WTC11 (cell line): ENCODE data around the gene FBXL7.

ENCODE experiments used
- SP1 ChIP-seq: sonication (generic); formaldehyde crosslinking; conservative IDR thresholded peaks from 2 replicates; pipeline ENCODE4 v1.8.1; 2022; ENCODE audit warnings: missing genetic modification reagents
- ZNF121 ChIP-seq: sonication (generic); formaldehyde crosslinking; IDR thresholded peaks from 2 replicates; pipeline ENCODE4 v1.8.0; 2023; ENCODE audit warnings: missing genetic modification reagents
- TF ChIP-seq, protein P1 (sequence below): fragments of 200-600 bp; IDR thresholded peaks from 2 replicates; pipeline ENCODE4 v1.8.0; 2022; ENCODE audit warnings: antibody characterized with exemption
- TF ChIP-seq, protein P2 (sequence below): sonication (generic); formaldehyde crosslinking; IDR thresholded peaks from 2 replicates; pipeline ENCODE4 v1.8.1; 2023; ENCODE audit warnings: mild to moderate bottlenecking, missing genetic modification reagents, moderate library complexity

DNA sequence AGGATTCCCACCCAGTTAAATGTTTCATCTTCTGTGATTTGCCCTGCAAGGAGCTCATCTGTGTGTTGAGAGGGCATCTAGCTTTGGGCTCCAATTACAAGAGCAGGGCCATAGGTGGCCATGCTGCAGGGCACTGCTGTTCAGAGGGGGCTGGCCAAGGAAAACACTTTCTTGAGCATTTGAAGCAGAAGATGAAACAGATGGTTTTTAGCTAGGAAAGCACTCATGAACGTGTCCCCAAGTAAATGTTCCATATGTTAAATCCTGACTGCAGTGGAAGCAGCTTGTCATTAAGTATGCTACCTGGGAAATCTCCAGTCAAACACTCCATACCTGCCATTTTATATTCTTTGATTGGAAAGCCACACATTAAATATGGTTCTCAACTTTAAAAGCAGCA, 176.6 kb downstream of the FBXL7 start:
- no peak for TF ChIP-seq SP1
- no peak for TF ChIP-seq ZNF121 (CRISPR knock-in tag)
- TF ChIP-seq, protein P1, sequence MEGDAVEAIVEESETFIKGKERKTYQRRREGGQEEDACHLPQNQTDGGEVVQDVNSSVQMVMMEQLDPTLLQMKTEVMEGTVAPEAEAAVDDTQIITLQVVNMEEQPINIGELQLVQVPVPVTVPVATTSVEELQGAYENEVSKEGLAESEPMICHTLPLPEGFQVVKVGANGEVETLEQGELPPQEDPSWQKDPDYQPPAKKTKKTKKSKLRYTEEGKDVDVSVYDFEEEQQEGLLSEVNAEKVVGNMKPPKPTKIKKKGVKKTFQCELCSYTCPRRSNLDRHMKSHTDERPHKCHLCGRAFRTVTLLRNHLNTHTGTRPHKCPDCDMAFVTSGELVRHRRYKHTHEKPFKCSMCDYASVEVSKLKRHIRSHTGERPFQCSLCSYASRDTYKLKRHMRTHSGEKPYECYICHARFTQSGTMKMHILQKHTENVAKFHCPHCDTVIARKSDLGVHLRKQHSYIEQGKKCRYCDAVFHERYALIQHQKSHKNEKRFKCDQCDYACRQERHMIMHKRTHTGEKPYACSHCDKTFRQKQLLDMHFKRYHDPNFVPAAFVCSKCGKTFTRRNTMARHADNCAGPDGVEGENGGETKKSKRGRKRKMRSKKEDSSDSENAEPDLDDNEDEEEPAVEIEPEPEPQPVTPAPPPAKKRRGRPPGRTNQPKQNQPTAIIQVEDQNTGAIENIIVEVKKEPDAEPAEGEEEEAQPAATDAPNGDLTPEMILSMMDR: no peak
- TF ChIP-seq, protein P2, sequence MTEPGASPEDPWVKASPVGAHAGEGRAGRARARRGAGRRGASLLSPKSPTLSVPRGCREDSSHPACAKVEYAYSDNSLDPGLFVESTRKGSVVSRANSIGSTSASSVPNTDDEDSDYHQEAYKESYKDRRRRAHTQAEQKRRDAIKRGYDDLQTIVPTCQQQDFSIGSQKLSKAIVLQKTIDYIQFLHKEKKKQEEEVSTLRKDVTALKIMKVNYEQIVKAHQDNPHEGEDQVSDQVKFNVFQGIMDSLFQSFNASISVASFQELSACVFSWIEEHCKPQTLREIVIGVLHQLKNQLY: no peak
